Mucosa of rectum (tissue), 2 donors: ENCODE measurements around the gene COG1.

Experiments
- H3K27ac ChIP-seq, 2 donors: one replicate each; pipeline ENCODE4 v1.7.0; 2013; ENCODE audit warnings: inconsistent platforms in 2 of 2, low read depth in 2 of 2, low read length in 2 of 2
- H3K27me3 ChIP-seq, 2 donors: one replicate each; pipeline ENCODE4 v1.7.0; 2013; ENCODE audit warnings: low read length in 2 of 2; ENCODE audit not compliant: control insufficient read depth in 2 of 2, insufficient read depth in 2 of 2
- H3K36me3 ChIP-seq, 2 donors: one replicate each; pipeline ENCODE4 v1.7.0; 2013; ENCODE audit warnings: low read length in 2 of 2; ENCODE audit not compliant: control insufficient read depth in 2 of 2, insufficient read depth in 2 of 2
- H3K4me1 ChIP-seq, 2 donors: one replicate each; pipeline ENCODE4 v1.7.0; 2013; ENCODE audit warnings: low read length in 2 of 2, mild to moderate bottlenecking in 1 of 2; ENCODE audit not compliant: control insufficient read depth in 2 of 2, insufficient read depth in 2 of 2
- H3K4me3 ChIP-seq, 2 donors: one replicate each; pipeline ENCODE4 v1.7.0; 2013; ENCODE audit warnings: low read length in 2 of 2
- H3K9ac ChIP-seq, 2 donors: one replicate each; pipeline ENCODE4 v1.7.0; 2013; ENCODE audit warnings: low read length in 2 of 2, low read depth in 1 of 2, mild to moderate bottlenecking in 1 of 2
- H3K9me3 ChIP-seq, 2 donors: one replicate each; pipeline ENCODE4 v1.7.0; 2013; ENCODE audit warnings: low read length in 2 of 2; ENCODE audit not compliant: control insufficient read depth in 2 of 2
- donor health status: healthy.
- donor health status: Normal muscosa, but diverticular disease.

Gene COG1

GRCh38 chr17:73170324-73170723 is 22.5 kb upstream of the COG1 start:
- Histone ChIP-seq H3K27me3 (peaks cover 22 to 41% of the 10 kb centered on the region in 2 donors), H3K4me1 (peaks cover 0 to 7% of the 10 kb centered on the region in 2 donors), H3K9me3 (no peaks in the 10 kb centered on the region), H3K4me3 (no peak overlapping the region), H3K27ac (no peak overlapping the region), H3K36me3 (no peaks in the 10 kb centered on the region), H3K9ac (no peak overlapping the region)

- Histone ChIP-seq H3K4me1 (no peaks in the 10 kb centered on the region), H3K27ac (no peak overlapping the region), H3K9me3 (no peaks in the 10 kb centered on the region), H3K36me3 (no peaks in the 10 kb centered on the region), H3K27me3 (peaks cover 10 to 23% of the 10 kb centered on the region in 2 donors), H3K9ac (no peak overlapping the region), H3K4me3 (no peak overlapping the region)
These were observed 20.6 kb upstream of the COG1 start for GRCh38 chr17:73172252-73172651.

GRCh38 chr17:73174126-73174525 is 18.7 kb upstream of the COG1 start:
- H3K4me3 ChIP-seq: no peak overlapping the region
- peaks cover 6 to 8% of the 10 kb centered on the region in 2 donors for H3K27me3 ChIP-seq
- no peaks in the 10 kb centered on the region for H3K4me1 ChIP-seq
- no peaks in the 10 kb centered on the region for H3K9me3 ChIP-seq
- H3K36me3 ChIP-seq: no peaks in the 10 kb centered on the region
- H3K9ac ChIP-seq: no peak overlapping the region
- H3K27ac ChIP-seq: no peak overlapping the region

DNA sequence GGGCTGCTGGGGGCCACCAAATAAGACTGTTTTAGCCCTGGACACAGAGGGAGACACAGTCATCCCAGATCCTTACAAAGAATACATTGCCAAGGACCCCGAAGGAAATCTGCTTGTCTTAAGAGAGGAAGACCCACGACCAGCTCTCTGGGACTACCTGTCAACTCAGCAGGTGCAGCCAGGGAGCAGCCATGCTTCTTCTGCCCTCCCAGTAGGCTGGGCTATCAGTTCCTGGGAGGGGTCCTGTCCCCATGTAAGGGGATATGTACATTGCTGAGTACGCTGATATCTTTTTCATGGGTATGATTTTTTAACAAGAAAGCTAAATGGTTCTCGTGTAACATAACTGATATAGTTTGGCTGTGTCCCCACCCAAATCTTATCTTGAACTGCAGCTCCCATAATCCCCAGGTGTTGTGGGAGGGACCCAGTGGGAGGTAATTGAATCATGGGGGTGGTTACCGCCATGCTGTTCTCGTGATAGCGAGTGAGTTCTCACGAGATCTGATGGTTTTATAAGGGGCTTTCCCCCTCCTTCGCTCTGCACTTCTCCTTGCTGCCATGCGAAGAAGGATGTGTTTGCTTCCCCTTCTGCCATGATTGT is 16.8 kb upstream of the COG1 start:
- Histone ChIP-seq H3K27ac (no peak overlapping the region), H3K4me3 (no peak overlapping the region), H3K9me3 (no peaks in the 10 kb centered on the region), H3K9ac (no peak overlapping the region), H3K27me3 (peaks cover 0 to 9% of the 10 kb centered on the region in 2 donors), H3K4me1 (no peaks in the 10 kb centered on the region), H3K36me3 (no peaks in the 10 kb centered on the region)

GRCh38 chr17:73179387-73179786 is 13.5 kb upstream of the COG1 start:
- no peak overlapping the region for H3K4me3 ChIP-seq
- peaks cover 8 to 18% of the 10 kb centered on the region in 2 donors for H3K4me1 ChIP-seq
- H3K27me3 ChIP-seq: peaks cover 0 to 12% of the 10 kb centered on the region in 2 donors
- no peak overlapping the region for H3K27ac ChIP-seq
- H3K36me3 ChIP-seq: no peaks in the 10 kb centered on the region
- H3K9me3 ChIP-seq: no peaks in the 10 kb centered on the region
- H3K9ac ChIP-seq: no peak overlapping the region

DNA sequence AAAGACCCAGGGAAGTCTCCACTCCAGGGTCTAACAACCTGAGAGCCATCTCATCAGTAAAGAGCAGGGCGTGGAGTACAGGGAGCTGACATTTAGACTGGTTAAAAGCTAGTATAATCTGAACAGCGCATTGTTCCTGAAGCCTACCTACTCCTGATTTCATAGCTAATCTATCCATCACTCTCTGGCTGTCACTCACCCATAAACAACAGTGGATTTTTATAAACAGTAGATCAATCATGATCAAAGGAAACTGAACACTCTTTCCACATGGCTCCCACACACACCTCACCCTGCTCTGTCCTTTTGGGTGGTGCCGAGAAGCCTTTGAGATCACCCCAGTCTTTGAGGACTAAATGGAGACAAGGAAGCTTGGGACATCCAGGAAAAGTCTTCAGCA is 13.0 kb upstream of the COG1 start:
- no peaks in the 10 kb centered on the region for H3K9me3 ChIP-seq
- H3K27me3 ChIP-seq: peaks cover 0 to 12% of the 10 kb centered on the region in 2 donors
- H3K4me1 ChIP-seq: peaks cover 8 to 20% of the 10 kb centered on the region in 2 donors
- no peaks in the 10 kb centered on the region for H3K36me3 ChIP-seq
- H3K27ac ChIP-seq: no peak overlapping the region
- H3K9ac ChIP-seq: no peak overlapping the region
- no peak overlapping the region for H3K4me3 ChIP-seq

DNA sequence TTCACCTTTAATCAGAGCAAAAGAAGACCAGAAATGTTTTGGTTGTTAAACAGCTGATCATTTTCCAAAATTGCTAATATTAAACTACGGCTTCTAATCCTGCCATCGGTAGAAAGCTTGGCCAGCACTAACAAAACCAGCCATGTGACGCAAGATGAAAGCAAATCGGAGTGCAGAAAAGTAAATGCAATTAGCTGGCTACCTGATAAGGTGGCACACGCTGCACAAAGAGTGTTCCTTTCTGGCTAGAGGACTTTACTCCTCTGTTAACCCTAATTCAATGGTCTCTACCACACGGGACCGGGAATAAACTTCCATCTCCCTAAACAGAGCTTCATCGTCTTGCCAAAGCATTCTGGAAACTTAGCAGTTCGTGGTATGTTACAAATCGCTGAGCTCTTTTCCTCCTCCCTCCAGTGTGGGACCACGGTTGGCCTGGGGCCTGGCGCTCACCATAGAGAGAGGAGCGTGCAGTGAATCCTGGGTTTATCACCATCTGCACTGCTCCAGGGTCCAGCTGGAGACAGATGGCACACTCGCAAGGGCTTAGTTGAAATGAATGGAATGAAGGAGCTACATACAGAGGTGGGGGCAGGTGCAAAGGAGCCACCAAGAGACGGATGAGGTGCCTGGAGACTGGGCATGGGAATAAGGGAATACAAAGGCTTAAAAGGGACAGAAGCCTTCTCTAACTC is 10.1 kb upstream of the COG1 start:
- peaks cover 13 to 23% of the 10 kb centered on the region in 2 donors for H3K4me1 ChIP-seq
- H3K36me3 ChIP-seq: no peaks in the 10 kb centered on the region
- H3K27ac ChIP-seq: peak overlapping the region in 1 of 2 donors; percentile 52
- H3K27me3 ChIP-seq: peaks cover 0 to 9% of the 10 kb centered on the region in 2 donors
- H3K9ac ChIP-seq: no peak overlapping the region
- no peaks in the 10 kb centered on the region for H3K9me3 ChIP-seq
- peak overlapping the region in 1 of 2 donors; percentile 29 for H3K4me3 ChIP-seq

- Histone ChIP-seq H3K9me3 (no peaks in the 10 kb centered on the region), H3K27me3 (peaks cover 0 to 8% of the 10 kb centered on the region in 2 donors), H3K9ac (no peak overlapping the region), H3K27ac (peak overlapping the region; percentile 39 to 53), H3K4me1 (peaks cover 13 to 23% of the 10 kb centered on the region in 2 donors), H3K36me3 (no peaks in the 10 kb centered on the region), H3K4me3 (no peak overlapping the region)
These were observed 8.5 kb upstream of the COG1 start for GRCh38 chr17:73184136-73184993.

DNA sequence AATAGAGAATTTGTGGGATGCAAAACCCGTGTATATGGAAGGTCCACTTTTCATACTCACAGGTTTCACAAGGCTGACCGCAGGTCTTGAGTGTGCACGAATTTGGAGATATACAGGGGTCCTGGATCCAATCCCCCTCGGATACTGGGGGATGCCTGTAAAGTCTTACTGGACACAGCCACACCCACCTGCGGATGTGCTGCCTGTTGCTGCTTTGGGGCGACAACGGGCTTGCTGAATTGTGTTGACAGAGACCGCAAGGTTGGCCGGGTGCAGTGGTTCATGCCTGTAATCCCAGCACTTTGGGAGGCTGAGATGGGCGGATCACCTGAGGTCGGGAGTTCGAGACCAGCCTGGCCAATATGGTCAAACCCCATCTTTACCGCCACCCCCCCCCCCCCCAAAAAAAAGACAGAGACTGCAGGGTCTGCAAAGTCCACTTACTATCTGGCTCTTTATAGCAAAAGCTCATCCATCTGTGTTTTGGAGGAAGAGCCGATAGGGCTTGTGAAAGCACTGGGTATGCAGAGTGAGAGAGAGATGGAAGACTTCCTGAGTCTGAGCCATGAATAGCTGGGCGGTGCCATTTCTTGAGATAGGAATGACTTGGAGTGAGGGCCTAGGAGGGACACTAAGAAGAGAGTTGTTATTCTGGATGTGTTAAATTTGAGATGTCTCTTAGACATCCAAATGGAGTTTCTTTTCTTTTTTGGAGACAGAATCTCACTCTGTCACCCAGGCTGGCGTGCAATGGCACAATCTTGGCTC is 6.4 kb upstream of the COG1 start:
- no peak overlapping the region for H3K4me3 ChIP-seq
- H3K27ac ChIP-seq: no peak overlapping the region
- H3K27me3 ChIP-seq: peaks cover 0 to 4% of the 10 kb centered on the region in 2 donors
- peaks cover 13 to 26% of the 10 kb centered on the region in 2 donors for H3K4me1 ChIP-seq
- H3K36me3 ChIP-seq: no peaks in the 10 kb centered on the region
- H3K9ac ChIP-seq: no peak overlapping the region
- no peaks in the 10 kb centered on the region for H3K9me3 ChIP-seq
